ENCODE data around the gene CACNA2D3.
"Not testable (repeated sequence)": the region's sequence is repeated elsewhere in the genome, so short reads cannot be mapped to it uniquely, and the experiment has no call there.

The CACNA2D3 gene

DNA sequence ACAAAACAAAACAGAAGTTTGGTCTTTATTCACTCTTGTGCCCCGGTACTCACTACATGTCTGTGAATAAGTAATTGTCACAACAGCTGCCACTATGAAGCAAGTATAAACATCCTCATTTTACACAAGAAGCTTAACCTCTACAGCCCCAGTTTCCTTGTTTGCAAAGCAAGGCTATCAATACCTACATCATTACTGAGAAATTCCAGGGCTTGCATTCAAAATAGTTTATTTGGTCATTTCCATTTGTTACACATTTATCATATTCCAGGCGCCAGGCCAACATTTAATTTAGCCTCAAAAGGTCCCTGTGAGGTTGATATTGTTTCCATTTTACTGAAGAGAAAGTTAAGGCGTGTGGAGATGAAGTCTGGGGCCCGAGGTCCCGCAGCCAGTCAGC is 966.9 kb downstream of the CACNA2D3 start:
- no peak for DNase-seq (ENCODE audit: low read depth)

DNA sequence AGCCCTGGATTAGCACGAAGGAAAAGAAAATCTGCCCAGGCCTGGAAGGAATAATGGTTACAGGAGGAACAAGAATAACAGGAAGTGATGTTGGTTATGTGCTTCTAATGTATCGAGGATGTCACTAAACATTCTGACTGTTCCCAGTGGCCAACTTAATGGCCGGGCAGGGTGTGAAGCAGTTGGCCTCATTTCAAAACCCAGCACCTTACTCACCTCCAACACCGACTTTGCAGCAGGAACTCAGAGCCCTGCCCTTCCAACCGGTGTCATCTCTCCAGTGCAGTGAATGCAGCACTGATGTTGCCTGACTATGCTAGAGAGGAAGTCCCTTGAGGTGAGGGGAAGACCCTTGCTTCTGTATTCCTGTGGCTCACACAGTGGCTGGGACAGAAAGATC is 967.9 kb downstream of the CACNA2D3 start:
- no peak for DNase-seq (ENCODE audit: low read depth)

DNA sequence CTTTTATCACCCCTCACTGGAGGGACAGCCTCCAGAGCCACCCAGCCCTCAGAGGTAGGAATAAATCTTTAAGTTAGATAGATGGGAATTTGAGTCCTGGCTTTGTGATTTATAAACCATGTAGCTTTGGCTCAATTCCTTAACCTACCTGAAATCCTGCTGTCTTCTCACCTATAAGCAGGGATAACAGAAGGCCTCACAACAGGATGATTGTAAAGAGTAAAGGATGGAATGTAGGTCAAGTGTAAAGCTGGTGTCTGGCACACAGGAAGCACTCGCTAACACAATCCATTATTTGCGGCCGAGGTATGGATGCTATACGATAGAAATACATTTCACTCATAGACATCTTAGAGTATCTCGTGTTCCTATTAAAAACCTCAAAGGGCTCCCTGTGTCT is 968.4 kb downstream of the CACNA2D3 start:
- DNase-seq (ENCODE audit: low read depth): no peak

DNA sequence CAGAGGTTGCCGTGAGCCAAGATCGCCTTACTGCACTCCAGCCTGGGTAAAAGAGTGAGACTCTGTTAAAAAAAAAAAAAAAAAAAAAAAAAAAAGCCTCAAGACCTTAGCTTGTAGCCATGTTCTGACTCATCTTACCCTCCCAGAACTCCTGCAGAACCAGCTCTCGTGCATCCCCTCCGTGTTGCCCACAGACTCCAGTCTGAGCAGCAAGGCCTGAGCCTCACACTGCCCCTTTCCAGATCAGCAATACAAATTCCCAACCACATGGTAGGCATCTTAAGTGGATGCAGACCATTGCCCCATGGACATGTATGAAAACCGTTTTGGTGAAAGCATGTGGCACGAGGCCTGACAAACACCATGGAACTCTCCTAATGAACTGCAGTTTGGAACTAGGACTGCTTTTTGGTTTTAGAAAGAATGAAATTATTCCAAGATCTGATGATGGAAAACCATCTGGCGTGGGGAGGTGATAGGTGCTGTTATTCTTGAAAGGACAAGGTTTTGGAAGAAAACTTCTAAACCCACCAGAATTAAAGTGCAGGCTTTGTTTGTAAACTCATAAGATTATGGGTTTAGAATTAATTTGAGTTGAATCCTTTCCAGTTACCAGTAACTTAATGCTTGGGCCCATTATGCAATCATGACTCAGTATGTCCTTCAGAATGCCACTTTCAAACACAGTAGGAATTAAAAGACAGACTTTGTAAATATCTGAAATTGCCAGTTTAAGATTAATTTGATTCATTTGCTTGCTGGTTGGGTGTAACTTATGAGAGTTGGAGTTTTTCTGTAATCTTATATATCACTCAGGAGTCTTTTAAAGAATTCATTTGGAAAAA is 969.3 kb downstream of the CACNA2D3 start:
- no peak for DNase-seq (ENCODE audit: low read depth)

DNA sequence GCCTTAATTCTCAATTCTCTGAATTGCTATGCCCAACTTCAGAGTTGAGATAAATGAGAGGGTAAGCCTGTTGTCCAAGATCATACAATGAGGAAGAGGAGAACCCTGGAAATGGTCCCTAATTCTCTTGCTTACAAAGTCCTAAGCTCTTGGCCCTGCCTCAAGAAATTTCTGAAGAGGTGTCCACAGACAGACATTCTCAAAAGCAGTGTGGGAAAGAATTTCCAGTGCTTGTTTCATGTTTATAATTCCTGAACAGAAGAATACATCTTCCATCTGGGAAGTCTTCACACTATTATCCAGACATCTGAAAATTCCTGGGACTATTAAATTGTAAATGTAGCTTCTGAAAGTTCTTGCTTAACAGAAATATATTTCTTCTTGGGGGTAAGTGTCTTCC is 972.3 kb downstream of the CACNA2D3 start:
- no peak for DNase-seq (ENCODE audit: low read depth)

DNA sequence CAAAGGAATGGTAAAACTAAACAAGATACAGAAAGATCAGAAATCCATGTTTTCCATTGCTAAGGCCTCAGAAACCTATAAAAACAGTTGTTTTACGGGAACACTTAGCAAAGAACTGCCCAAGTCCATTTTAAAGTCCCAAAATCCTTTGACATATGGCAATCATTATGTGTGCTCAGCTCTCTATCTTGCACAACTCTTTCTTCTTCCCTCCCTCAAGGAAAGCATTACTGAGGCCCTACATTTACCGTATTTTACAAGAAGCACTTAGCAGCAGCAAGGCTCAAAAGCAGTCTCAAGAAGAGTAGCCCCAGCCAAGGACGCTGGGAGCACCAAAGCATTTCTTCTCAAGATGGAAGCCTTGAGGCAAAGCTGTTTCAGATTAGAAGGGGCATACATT is 975.1 kb downstream of the CACNA2D3 start:
- no peak for DNase-seq (ENCODE audit: low read depth)

DNA sequence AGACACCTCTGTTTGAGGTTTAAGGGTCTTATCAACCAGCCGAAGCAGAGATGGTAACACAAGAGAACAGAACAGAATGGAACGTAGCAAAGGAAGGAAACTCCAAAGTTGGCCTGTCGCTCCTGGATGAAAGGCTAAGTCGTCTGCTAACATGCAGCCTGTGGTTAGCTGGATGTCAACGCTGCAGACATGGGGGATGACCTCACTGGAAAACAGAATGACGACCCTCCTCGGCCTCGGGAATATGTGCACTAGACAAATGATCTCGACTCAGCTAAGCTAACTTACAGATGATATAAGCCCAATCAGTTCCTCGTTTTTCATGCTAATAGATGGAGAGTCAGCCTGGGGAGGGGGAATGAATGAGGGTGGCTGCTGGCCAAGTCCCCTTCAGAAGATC is 983.3 kb downstream of the CACNA2D3 start:
- DNase-seq (ENCODE audit: low read depth): no peak

DNA sequence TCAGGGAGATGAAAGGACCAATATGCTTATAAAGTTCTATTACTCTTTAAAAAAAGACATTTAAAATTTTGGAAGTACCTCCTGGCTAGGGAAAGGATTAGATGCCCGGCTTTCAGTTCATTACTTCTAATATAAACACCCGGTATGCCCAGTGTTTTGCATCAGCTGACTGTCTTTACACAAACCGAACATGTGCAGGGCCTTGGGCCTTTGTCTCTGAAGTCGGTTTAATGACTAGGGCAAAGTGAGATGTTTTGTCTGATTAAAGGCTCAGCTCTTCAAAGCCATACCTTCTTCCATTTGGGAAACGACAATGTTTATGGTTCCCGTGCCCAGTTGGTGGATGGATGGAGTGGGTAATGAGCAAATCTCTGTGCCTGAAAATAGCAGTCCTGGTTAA is 984.8 kb downstream of the CACNA2D3 start:
- no peak for DNase-seq (ENCODE audit: low read depth)

DNA sequence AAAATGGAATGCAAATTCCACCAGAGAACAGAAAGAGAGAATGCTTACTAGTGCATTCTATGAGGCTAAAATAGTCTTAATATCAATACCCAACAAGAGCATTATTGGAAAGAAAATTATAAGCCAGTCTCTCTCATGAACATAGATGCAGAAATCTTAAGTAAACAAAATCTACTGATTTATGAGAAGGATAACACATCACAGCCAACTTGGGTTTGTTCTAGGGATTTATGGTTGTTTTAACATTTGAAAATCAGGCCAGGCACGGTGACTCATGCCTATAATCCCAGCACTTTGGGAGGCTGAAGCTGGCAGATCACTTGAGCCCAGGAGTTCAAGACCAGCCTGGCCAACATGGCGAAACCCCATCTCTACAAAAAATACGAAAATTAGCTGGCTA is 989.6 kb downstream of the CACNA2D3 start:
- DNase-seq (ENCODE audit: low read depth): not testable (repeated sequence)

DNA sequence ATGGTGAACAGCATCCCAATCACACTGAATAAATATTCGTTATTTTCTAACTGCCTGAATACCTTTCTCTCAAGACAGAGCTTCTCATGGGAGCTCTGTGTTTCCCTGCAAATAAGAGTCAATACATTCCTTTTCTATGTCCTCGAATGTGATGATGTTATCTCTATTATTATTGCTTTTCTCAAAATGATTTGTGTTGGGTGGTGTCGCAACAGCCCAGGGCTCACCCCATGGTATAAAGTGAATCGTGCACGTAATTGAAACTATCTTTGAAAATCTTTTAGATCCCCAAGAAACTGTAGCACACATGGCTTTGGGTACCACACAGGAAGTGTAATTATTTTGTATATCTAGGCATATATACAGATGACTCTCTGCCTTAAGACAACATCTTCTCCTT is 996.1 kb downstream of the CACNA2D3 start:
- no peak for DNase-seq (ENCODE audit: low read depth)

DNA sequence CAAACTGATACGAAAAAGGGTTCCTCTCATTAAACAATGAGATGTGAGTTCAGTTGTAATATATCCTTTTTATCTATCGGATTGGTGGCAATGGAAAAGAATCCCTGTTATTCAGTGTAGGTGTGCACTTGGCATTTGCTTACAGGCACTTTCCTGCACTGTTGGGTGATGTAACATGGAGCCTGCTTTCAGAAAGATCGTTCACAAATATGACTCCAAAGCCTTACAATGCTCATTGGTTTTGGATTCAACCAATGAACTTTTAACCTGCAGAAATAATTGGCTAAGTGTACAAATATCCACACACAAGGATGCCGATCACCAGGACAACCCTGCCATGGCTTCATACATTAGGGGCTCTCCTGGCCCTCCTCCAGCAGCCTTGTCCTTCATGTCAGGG is 996.9 kb downstream of the CACNA2D3 start:
- no peak for DNase-seq (ENCODE audit: low read depth)

DNA sequence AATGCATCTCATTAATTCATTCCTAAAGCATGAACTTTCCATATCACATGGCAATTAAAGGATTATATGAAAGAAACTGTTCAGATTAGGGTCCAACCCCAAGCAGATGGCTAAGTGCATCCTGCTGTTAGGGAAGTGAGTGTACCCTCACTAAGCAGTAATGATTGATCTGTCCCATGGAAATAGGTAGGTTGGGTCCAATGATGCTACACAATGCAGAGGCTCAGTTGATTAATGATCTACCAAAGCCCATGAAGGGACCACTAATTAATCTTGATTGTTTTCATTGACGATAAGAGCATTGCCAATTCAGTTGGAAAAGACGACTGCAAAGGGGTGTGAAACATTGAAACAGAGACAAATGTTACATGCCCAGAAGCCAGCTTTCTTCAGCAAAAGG is 1000.0 kb downstream of the CACNA2D3 start:
- no peak for DNase-seq (ENCODE audit: low read depth)
